ENCODE data around the gene COPE. TPM values are rescaled to one million over a fixed set of nuclear protein-coding genes. Genes with fewer than 3 reads are reported as not detected.

The COPE gene
- polyA plus RNA-seq, 1 experiment = 170 TPM

DNA sequence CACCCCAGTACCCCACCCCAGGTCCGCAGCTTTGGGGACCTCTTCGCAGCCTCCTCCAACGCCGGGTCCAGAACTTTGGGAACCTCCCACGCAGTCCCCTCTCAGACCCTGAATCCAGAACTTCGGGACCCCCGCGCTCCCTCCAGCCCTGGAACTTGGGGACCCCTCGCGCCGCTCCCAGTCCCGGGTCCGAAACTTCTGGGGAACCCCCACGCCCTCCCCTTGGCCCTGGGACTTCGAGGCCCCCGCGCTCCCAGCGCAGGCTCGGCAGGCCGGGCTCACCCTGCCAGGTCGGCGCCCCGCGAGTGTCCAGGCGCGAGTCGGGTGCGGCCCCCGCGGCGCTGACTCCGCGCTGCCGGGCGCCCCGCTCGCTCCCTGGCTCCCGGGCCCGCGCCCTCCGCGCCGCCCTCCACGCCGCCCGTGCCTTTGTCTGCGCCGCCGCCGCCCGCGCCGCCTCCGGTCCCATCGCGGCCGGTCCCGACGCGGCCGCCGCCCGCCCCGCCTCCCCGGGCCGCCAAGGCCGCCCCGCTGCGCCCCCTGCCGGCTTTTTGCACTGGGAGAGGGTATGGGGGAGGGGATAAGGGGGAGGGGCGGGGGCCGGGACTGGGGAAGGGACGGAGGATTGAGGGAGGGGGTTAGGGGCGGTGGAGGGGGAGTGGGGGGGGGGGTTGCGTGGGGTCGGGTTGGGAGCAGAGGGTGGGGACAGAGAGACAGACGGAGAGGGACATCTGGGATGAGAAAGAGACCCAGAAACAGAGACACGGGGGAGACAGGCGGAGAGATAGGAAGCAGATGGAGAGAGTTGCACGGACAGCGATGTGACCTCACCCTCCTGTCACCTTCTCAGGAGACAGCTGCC lies 21.8 kb upstream of the COPE start, which contains the start of gene HOMER3:
HOMER3 (minus strand) TSS at position 449 of the 859 bp plus-strand sequence. CDS start 2,235 bp downstream, outside the sequence.
- Histone ChIP-seq H3K27ac (ENCODE audit: low read depth, low read length) (peak within 1 kb of the TSS; percentile 70), H3K4me3 (ENCODE audit: low read depth, low read length) (peak within 1 kb of the TSS; percentile 90), H3K9me3 (ENCODE audit: control insufficient read depth, insufficient read depth, low read length) (peaks cover 4% of the 10 kb centered on the region; the same call in 1 of the 2 replicates), H3K27me3 (ENCODE audit: control insufficient read depth, insufficient read depth, low read length) (no peaks in the 10 kb centered on the region)
- TF ChIP-seq, protein P1, sequence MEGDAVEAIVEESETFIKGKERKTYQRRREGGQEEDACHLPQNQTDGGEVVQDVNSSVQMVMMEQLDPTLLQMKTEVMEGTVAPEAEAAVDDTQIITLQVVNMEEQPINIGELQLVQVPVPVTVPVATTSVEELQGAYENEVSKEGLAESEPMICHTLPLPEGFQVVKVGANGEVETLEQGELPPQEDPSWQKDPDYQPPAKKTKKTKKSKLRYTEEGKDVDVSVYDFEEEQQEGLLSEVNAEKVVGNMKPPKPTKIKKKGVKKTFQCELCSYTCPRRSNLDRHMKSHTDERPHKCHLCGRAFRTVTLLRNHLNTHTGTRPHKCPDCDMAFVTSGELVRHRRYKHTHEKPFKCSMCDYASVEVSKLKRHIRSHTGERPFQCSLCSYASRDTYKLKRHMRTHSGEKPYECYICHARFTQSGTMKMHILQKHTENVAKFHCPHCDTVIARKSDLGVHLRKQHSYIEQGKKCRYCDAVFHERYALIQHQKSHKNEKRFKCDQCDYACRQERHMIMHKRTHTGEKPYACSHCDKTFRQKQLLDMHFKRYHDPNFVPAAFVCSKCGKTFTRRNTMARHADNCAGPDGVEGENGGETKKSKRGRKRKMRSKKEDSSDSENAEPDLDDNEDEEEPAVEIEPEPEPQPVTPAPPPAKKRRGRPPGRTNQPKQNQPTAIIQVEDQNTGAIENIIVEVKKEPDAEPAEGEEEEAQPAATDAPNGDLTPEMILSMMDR (IDR thresholded peaks at IDR 0.05; ENCODE audit: low read depth, low read length) = peak; percentile 28; the same call in 1 of the 2 replicates
- ChIA-PET CTCF (interaction anchor here (0.9 kb wide), 1 partner anchor 46 kb away, joined by 5 read pairs; no protein-coding TSS in a partner anchor), POLR2A (interaction anchor here (1.4 kb wide), 1 partner anchor 46 kb away, joined by 3 read pairs; no protein-coding TSS in a partner anchor)
- DNase-seq (ENCODE audit: low read depth, low spot score) = no peak

DNA sequence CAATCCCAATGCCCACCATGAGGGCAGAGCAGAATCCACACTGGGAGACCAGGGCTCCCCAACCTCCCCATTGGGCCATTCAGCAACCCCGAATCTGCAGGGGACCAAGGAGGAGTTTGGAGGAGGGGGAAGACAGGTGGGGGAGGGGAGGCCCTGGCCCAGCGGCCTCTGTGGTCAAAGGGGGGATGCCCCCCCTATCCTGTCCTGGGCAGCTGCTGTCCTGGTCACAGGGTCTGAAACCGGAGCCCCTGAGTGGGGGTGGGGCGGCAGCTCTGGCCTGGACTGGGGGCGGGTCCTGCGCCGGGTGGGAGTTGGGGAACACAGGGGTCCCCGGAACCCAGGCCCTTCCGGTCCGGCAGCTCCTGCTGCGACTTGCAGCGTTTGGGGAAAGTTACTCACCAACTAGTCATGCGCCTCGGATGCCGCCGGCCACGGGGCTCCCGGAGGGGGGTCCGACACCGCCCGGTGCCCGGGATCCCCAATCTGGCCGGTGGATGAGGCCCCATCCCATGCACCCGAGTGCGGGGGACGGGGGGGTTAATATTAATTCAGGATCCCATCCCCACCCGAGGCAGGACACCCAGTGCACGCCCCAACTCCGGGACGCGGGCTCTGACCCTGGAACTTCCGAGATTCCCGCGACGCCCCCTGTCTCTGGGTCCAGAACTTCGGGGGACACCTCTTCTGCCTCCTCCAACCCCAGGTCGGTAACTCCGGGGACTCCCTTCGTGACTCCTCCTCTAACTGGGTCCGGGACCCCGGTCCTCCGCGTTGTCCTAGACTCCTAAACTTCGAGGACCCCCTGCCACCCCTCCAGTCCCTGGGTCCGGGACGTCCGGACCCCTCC lies 21.0 kb upstream of the COPE start:
- POLR2A ChIA-PET = interaction anchor here (0.6 to 1.4 kb wide), 2 partner anchors 47 to 377 kb away, joined by 3 read pairs; no protein-coding TSS in a partner anchor
- Histone ChIP-seq H3K27ac (ENCODE audit: low read depth, low read length) (peak overlapping the region; percentile 70), H3K27me3 (ENCODE audit: control insufficient read depth, insufficient read depth, low read length) (no peaks in the 10 kb centered on the region), H3K9me3 (ENCODE audit: control insufficient read depth, insufficient read depth, low read length) (peaks cover 4% of the 10 kb centered on the region; the same call in 1 of the 2 replicates), H3K4me3 (ENCODE audit: low read depth, low read length) (peak overlapping the region; percentile 90)
- no peak for DNase-seq (ENCODE audit: low read depth, low spot score)
- CTCF ChIA-PET = interaction anchor here (1.0 to 2.0 kb wide), 2 partner anchors 16 to 47 kb away, joined by 3 to 6 read pairs; no protein-coding TSS in a partner anchor
- TF ChIP-seq, protein P1 (IDR thresholded peaks at IDR 0.05; ENCODE audit: low read depth, low read length) = peak; percentile 12; the same call in 1 of the 2 replicates

DNA sequence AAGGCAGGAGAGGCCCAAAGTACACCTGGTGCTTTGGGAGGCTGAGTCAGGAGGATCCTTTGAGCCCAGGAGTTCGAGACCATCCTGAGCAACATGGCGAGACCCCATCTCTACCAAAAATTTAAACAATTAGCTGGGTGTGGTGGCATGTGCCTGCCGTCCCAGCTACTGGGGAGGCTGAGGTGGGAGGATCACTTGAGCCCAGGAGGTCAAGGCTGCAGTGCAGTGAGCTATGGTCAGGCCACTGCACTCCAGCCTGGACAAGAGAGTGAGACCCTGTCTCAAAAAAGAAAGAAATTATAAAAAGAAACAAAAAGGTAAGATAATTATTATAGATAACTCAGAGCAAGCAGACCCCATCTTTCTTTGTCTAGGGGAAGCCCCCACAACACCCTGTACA lies 20.0 kb upstream of the COPE start:
- Histone ChIP-seq H3K27ac (ENCODE audit: low read depth, low read length) (no peak overlapping the region), H3K9me3 (ENCODE audit: control insufficient read depth, insufficient read depth, low read length) (peaks cover 4% of the 10 kb centered on the region; the same call in 1 of the 2 replicates), H3K4me3 (ENCODE audit: low read depth, low read length) (peak overlapping the region; percentile 90), H3K27me3 (ENCODE audit: control insufficient read depth, insufficient read depth, low read length) (no peaks in the 10 kb centered on the region)
- ChIA-PET CTCF (interaction anchor here (0.6 to 2.0 kb wide), 2 partner anchors 48 to 95 kb away, joined by 3 to 6 read pairs; no protein-coding TSS in a partner anchor), POLR2A (interaction anchor here (0.6 to 1.4 kb wide), 3 partner anchors 11 to 93 kb away, joined by 3 to 4 read pairs (median 3); no protein-coding TSS in a partner anchor)
- TF ChIP-seq, protein P1 (IDR thresholded peaks at IDR 0.05; ENCODE audit: low read depth, low read length) = no peak
- no peak for DNase-seq (ENCODE audit: low read depth, low spot score)

DNA sequence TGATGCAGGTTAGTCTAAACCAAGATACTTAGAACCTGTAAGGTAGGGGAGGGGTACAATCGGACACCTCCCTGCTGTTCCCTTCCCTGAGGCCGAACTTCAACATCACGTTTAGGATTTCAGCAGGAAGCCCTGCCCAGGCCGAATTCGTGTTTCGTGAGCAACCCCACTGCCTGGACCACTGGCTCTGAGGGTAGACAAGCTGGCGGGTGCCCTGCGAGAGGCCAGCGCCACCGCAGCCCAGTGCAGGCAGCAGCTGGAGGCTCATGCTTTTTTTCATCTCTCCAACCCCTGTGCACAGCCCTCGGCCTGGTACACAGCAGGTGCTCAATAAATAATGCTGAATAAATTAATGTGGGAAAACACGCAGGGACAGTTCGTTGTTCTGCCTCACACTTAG lies 14.1 kb upstream of the COPE start:
- ChIA-PET CTCF (no interaction called here), POLR2A (interaction anchor here (0.6 to 1.2 kb wide), 4 partner anchors 15 to 93 kb away, joined by 3 to 4 read pairs (median 4); no protein-coding TSS in a partner anchor)
- TF ChIP-seq, protein P1 (IDR thresholded peaks at IDR 0.05; ENCODE audit: low read depth, low read length) = no peak
- Histone ChIP-seq H3K27me3 (ENCODE audit: control insufficient read depth, insufficient read depth, low read length) (no peaks in the 10 kb centered on the region), H3K4me3 (ENCODE audit: low read depth, low read length) (no peak overlapping the region), H3K27ac (ENCODE audit: low read depth, low read length) (no peak overlapping the region), H3K9me3 (ENCODE audit: control insufficient read depth, insufficient read depth, low read length) (no peaks in the 10 kb centered on the region; the same call in 1 of the 2 replicates)
- DNase-seq (ENCODE audit: low read depth, low spot score) = no peak
